HCEC 1CT (cell line): ENCODE measurements around the gene ELAPOR2.
"Not testable (repeated sequence)": the region's sequence is repeated elsewhere in the genome, so short reads cannot be mapped to it uniquely, and the experiment has no call there.

Source experiments
- DNase-seq: peaks from one replicate; pipeline ENCODE4 v3.0.0-alpha.2; 2017

The ELAPOR2 gene, protein sequence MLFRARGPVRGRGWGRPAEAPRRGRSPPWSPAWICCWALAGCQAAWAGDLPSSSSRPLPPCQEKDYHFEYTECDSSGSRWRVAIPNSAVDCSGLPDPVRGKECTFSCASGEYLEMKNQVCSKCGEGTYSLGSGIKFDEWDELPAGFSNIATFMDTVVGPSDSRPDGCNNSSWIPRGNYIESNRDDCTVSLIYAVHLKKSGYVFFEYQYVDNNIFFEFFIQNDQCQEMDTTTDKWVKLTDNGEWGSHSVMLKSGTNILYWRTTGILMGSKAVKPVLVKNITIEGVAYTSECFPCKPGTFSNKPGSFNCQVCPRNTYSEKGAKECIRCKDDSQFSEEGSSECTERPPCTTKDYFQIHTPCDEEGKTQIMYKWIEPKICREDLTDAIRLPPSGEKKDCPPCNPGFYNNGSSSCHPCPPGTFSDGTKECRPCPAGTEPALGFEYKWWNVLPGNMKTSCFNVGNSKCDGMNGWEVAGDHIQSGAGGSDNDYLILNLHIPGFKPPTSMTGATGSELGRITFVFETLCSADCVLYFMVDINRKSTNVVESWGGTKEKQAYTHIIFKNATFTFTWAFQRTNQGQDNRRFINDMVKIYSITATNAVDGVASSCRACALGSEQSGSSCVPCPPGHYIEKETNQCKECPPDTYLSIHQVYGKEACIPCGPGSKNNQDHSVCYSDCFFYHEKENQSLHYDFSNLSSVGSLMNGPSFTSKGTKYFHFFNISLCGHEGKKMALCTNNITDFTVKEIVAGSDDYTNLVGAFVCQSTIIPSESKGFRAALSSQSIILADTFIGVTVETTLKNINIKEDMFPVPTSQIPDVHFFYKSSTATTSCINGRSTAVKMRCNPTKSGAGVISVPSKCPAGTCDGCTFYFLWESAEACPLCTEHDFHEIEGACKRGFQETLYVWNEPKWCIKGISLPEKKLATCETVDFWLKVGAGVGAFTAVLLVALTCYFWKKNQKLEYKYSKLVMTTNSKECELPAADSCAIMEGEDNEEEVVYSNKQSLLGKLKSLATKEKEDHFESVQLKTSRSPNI

DNA sequence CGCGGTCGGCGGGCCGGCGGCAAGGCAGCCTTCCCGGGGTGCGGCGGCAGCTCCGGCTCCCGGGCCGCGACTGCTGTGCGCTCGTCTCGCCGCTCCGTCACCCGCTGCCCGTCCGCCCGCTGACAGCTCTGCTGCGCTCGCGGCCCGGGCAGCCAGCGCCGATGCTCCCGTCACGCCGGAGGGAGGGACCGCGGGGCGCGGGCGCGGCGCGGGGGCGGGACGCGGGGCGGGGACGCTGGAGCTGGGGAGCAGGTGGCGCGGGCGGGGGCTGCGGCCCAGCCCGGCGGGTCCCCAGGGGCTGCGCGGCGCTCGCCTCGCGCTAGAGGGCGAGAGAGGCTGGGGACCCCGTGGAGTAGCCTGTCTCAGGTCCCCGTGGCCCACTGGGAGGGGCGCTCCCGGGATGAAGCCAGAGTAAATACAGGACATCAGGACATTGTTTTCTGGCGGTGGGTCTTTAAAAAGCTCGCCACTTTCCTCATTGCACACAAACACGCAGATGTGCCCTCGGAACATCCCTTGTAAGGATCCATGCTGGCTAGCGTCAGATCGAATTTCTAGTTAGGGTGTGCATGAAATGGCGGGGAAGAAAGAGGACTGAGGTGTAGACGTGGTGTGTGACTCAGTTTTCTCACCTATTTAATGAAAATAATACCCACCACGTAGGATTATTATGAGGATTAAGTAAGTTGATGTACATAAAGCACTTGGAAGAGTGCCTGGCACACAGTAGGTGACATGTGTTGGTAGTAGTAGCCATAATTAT is at the start of gene ELAPOR2:
Gene ELAPOR2 (minus strand): TSS at position 130 of the 763 bp plus-strand sequence. CDS start 141 bp downstream, outside the sequence.
- no peak for DNase-seq

DNA sequence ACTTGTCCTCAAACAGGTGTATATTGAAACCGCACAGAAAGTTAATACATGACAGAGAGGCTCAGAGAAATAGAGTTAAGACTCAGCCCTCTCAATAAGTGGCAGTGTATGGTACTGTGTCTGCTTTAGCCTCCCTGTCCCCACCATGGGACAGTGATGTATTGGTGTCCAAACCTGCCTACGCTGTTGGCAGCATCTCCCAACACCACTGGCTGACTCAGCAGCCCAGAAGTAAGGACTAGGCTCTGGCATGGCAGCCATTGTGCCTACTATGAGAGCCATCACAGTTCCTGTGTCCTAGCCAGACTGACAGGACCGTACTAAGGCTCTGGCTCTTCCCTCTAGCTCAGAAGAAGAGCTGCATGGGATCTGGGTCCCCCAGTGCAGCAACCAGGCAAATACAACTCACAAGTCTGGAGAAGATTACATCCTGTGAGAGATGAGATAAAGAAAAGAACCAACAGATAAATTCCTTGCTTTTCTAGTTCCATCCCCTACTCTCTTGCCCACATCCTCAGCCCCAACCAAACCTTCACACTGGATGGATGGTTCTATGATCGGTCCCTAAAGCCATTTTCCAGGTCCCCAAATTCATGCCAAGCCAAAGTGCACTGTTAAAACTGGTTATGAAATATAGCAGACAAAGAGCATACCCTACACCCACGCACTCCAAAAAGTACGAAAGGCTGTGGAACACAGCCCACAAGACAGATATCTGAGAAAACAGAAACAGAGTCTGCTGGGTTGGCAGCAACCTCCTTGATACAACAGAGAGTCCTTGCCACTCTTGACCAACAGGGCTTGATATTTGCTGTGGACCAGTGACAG is 48.7 kb upstream of the ELAPOR2 start:
- no peak for DNase-seq

DNA sequence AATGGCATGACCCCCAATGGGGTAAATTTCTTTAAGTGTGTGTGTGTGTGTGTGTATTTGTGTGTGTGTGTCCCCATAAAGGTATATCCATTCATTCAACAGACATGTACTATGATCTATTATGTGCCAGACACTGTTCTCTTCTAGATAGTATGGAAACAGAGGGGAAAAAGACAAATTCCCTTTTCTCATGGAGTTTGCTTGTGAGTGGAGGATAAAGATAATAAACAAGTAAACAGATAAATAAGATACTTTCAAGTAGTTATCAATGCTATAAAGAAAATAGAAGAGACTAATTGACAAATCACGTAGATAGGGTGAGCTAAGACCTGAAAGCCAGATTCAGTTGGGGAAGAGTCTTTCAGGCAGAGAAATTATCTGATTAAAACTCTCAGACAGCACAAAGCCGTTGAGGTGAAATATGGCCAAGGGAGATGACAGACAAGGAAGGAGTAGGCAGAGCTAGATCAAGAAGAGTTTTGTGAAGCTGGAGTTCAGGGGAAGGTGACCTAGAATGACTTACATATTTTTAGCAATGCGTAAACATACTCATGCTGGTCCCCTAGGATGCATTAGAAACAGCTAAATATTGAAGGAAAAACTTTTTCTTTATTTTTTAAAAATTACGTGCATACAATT is 47.6 kb upstream of the ELAPOR2 start:
- DNase-seq: no peak

DNA sequence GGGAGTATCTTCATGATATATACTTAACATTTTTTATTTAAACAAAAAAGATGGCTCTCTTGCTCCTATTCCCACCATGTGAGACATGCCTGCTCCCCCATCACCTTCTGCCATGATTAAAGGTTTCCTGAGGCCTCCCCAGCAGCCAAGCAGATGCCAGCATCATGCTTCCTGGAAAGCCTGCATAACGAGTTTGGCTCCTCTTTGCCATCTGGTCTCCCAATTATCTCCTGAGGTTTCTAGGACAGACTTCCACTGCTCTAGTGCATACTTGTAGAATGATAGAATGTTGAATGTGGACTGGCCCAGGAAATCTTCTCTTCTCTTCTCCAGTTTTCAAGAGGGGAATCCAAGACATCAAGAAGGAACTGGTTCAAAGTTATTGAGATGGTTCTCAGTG is 45.9 kb upstream of the ELAPOR2 start:
- no peak for DNase-seq

DNA sequence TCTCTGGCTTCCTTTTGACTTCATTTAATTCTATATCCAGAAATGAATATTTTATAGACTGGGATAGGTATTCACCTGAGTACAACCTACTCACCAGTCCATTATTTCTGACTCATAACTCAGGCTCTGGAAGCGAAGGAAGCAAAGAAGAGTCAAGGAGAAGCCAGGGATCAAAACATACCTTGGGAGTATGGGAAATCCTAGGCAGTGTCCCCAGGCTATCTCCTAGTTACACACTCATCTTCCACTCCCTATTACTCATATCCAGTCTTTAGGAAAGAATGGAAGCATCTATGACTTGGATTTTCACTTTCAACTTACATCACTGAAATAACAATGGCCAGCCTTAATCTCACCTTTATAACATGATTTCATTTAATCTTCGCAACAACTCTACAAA is 40.9 kb upstream of the ELAPOR2 start:
- no peak for DNase-seq

DNA sequence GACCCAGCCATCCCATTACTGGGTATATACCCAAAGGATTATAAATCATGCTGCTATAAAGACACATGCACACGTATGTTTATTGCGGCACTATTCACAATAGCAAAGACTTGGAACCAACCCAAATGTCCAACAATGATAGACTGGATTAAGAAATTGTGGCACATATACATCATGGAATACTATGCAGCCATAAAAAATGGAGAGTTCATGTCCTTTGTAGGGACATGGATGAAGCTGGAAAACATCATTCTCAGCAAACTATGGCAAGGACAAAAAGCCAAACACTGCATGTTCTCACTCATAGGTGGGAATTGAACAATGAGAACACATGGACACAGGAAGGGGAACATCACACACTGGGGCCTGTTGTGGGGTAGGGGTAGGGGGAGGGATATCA is 37.9 kb upstream of the ELAPOR2 start:
- not testable (repeated sequence) for DNase-seq

DNA sequence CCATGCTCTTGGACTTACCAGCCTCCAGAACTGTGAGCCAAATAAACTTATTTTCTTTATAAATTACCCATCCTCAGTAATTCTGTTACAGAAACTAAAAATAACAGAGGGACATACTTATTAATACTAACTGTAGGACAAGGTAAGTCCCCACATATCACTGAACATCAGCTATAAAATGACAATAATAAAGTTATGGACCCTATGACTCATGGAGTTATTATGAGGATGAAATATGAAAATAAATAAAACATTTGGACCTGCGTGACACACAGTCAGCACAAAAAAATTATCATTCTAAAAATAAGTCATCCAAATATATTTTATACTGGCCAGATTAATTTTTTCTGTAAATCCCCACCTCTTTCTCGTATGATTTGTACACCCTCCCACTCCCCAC is 34.9 kb upstream of the ELAPOR2 start:
- no peak for DNase-seq

DNA sequence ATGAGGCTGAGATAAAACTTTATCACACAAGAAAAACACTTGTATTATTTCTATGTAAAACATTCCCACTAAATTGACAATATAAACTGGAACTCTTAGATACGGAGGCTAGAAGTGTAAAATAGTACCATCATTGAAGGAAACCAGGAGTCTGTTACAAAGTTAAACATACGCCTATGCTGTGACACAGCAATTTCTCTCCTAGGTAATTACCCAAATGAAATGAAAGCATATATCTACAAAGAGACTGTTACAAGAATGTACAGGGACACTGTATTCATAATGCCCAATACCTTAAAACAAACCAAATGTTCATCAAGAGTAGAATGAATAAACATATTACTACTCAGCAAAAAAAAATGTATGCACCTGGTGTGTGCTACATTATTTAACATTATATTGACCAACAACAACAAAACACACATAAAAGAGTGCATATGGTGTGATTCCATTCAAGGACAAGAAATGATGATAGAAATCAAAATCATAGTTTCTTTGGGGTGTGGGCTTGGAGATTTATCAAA is 33.2 kb upstream of the ELAPOR2 start:
- no peak for DNase-seq

DNA sequence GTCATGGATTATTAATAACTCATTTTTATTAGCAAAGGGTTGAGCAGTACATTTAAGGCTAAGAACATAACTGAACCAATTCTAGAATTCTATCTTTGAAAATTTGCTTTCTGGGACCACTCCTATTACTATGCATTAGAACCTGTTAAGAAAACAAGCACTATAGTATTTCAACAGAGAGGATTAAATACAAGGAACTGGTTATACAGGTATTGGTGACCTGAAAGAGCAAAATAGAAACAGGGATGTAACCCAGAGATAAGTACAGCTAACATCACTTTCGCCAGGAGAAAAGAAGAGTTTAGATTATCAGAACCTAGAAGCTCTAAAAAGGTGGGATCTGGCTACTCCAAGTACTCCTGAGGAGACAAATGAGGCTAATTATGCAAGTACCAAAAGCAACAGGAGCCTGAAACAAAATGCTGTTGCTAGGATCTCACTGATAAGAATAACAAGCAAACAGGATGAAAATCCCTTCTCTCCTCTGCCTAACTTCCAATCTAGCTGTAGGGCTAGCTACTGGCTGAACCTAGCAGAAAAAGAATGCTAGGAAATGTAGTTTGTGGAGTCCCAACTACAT is 32.1 kb upstream of the ELAPOR2 start:
- DNase-seq: no peak

DNA sequence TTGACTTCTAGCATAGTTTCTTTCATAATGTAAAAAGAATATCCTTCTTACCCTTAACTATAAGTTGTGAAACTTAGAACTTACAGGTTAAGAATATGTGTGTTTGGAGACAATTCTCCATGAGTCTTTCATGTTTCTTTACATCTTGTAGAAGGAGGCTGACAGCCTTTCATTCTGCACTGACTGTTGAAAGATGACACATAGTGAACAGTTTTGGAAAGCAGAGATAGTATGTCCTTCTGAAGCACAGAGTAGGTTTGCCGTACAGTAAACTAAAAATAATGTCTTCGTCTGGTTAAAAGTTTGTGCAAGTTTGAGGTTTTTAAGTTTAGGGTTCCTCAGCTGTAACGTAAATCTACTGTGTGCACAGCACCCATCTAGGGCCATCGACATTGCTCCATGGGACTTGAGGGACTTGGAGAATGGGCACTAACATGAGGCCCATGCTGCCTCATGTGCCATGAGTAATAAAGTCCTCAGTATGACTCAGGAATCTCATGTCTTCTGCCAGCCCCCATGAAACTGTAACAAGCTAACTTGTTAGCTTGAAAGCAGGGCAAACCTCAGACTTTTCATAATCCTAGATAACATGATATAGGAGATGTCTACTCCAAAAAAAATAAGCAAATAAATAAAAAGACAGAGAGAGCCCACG is 24.5 kb upstream of the ELAPOR2 start:
- DNase-seq: no peak

DNA sequence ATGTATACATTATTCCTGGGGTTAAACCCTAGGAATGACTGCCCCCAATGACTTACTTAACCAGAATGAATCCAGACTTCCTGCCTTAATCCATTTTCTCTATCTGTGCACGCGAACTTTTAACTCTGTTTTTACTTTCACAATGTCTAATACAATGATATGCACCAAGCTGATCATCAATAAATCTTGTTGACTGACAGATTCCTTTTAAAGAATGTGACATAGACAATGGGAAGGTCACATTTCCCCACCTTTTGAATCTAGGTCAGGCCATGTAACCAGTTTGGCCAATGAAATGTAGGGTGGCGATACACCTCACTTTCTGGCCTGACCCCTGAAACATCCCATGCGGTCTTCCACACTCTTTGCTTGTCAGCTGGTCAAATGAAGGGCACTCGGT is 23.2 kb upstream of the ELAPOR2 start:
- DNase-seq: no peak

DNA sequence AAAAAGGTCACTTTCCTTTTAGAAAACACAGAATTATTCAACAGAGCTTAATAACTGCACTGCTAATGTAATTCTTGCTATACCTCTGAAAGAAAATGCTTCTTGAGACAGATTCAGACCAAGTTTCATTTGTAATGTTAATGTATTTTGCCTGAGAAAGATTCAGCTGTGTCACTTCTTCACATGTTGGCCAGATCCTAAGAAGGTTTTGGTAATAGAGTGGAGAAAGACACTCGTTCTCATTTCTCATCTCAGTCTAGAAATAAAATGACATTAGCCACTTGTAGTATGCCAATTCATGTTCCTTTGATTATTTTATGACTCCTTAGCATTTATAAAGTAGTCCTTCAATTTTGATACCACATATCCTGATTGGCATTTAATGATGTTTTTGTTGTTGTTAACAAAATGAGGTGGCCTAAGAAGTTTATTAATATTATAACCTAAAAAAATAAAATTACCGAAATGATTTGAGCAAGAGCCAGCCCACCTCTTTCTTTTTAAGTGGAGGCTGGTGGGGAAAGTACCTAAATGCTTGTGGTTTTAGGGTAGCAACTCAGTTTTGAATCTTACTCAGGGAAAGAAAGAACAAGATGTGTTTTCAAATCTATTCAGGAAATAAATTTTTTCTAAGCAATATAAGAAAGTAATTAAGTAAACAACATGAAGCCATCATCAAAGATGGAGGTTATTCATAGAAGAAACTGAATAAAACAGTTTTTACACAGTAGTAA is 16.4 kb upstream of the ELAPOR2 start:
- no peak for DNase-seq

DNA sequence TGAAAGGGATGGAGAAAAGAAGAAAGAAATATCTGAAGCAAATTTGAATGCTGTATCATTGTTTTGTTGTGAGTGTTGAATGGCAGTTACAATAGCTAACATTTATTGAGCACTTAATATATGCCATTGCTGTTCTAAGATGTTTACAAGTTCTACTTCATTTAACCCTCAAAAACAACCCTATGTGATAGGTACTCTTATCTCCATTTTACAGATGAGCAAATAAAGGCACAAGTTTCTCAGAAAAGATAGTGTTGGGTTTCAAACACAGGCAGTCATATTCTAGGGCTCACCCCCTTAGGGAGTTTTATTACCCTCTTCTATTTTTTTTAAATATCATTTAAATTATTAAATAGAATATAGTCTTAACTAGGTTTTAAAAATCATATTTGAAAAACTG is 8.3 kb upstream of the ELAPOR2 start:
- DNase-seq: no peak

DNA sequence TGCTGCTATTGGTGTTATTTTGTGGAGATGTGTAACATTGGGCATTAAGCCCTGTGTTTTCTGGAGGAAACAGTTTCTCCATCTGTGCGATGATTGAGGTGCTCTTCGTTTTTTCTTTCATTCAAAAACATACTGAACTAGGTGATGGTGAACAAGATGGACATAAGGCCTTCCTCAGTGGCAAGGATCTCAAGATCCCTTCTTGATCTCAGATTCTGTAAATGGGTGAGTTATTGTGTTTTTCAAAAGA is 759 bp upstream of the ELAPOR2 start:
- no peak for DNase-seq

DNA sequence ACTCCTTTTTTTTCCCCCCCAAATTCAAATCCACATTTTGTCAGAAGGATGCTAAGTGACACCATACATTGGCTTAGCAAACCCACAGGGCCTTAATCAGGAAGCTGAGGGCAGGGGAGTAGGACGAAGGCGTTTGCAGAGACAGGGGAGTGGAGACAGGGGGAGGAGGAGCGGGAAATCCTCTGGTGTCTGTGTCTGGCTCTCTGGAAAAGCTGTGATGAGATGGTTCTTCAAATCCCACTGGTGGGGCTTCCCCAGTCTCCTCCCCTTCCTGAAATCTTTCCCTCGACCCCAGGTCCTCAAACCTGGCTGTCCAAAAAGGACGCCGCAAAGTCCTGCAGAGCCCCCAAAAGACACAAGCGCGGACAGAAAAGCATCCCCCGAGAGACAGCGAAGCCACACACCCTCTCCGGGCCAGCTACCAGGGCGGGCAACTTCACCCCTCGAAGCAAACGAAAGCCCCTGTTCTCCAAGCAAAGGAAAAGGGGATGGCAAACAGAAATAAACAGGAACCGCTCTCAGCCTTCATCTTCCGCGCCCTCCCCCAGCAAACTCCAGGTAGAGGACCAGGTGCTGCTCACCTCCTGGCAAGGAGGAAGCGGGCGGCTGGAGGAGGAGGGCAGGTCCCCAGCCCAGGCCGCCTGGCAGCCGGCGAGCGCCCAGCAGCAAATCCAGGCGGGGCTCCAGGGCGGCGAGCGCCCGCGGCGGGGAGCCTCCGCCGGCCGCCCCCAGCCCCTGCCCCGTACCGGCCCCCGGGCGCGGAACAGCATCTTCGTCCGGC is 520 bp downstream of the ELAPOR2 start:
- no peak for DNase-seq

DNA sequence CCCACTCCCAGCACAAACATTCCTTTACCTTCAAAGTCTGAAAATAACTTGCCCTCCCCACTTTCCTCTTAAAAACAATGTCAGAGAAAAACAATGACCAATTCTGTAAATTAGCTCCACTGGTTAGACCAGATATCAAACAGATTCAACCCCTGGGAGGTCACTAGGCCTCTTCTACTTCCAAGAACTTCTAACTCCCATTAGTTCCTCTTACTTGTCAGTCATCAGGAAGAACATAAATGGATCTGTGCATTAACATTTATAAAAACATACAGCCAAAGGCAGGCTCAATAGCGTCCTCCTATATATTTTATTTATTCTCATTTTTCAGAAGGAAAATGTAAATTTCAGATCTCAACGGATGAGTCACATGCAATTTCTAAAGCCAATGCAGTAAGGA is 2.2 kb downstream of the ELAPOR2 start:
- DNase-seq: no peak

DNA sequence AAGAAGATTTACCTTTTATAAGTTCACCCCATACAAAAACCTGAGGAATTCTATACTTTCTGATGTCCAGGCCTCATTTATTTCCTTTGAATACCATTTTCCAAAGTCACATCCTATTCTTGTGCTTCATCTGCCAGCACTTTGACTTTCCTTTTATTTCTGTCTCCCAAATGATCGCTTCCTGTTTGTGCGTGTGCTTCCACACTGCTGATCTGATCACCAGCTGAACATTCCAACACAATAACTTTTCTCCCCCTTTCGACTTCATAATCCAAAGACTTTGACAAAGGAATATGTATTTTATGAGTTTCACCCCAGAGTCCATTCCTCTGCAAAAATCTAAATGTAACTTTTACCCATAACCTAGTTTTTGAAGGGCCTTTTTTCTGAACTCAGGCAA is 3.1 kb downstream of the ELAPOR2 start:
- no peak for DNase-seq

DNA sequence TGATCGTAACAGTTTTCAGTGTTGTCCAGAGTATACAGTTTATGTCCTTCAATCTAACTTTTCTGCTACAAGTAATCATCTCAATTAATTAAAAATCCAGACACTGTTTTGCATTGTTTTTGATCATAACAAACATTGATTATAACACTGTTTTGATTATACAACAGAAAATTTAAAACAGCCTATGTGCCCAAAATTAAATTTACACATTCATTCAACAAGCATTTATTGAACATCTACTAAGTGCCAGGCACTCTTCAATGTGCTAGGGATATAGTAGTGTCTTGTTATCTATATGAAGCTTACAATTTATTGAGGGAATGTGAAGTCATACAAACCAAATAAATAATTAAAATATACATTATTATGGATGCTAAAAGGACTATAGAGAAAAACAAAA is 10.6 kb downstream of the ELAPOR2 start:
- no peak for DNase-seq

DNA sequence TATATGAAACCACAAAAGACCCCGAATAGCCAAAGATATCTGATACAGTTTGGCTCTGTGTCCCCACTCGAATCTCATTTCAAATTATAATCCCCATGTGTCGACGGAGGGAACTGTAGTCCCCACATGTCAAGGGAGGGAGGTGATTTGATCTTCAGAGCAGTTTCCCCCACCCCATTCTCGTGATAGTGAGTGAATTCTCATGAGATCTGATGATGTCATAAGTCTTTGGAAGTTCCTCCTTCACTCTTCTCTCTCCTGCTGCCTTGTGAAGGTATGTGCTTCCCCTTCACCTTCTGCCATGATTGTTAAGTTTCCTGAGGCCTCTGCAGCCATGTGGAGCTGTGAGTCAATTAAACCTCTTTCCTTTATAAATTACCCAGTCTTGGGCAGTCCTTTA is 13.0 kb downstream of the ELAPOR2 start:
- no peak for DNase-seq
